ENCODE results near the gene SRRM5. TPM values are rescaled to one million over a fixed set of nuclear protein-coding genes. Genes with fewer than 3 reads are reported as not detected.
"Not testable (repeated sequence)": the region's sequence is repeated elsewhere in the genome, so short reads cannot be mapped to it uniquely, and the experiment has no call there.

SRRM5 gene
- total RNA-seq, 1 donor from 2014 or later, result 0.30 TPM

- intact Hi-C loops (cut with micrococcal nuclease), result no loop called here
- H3K27ac ChIP-seq (replicated peaks), result no peak overlapping the region
- H3K4me1 ChIP-seq, result peaks cover 59% of the 10 kb centered on the region
Observed at GRCh38 chr19:43597876-43598275, 14.0 kb upstream of the SRRM5 start.

GRCh38 chr19:43598445-43599240 lies 13.2 kb upstream of the SRRM5 start:
- no peaks in the 10 kb centered on the region for H3K9me3 ChIP-seq (replicated peaks)
- peaks cover 52% of the 10 kb centered on the region for H3K4me1 ChIP-seq
- H3K27ac ChIP-seq (replicated peaks), result no peak overlapping the region
- intact Hi-C loops (cut with micrococcal nuclease), result no loop called here
- no peaks in the 10 kb centered on the region for H3K27me3 ChIP-seq (ENCODE audit: low read depth)
- peaks cover 38% of the 10 kb centered on the region for H3K36me3 ChIP-seq
- DNase-seq, result no peak
- no peak for TF ChIP-seq CTCF (IDR thresholded peaks at IDR 0.05; ENCODE audit: borderline replicate concordance)
- H3K4me3 ChIP-seq, result no peak overlapping the region

More at GRCh38 chr19:43597876-43598275, 14.0 kb upstream of the SRRM5 start:
- no peaks in the 10 kb centered on the region for H3K9me3 ChIP-seq (replicated peaks)
- peaks cover 46% of the 10 kb centered on the region for H3K36me3 ChIP-seq
- peak overlapping the region; percentile 82 for H3K4me3 ChIP-seq
- no peaks in the 10 kb centered on the region for H3K27me3 ChIP-seq (ENCODE audit: low read depth)
- no peak for TF ChIP-seq CTCF (IDR thresholded peaks at IDR 0.05; ENCODE audit: borderline replicate concordance)
- DNase-seq, result no peak

GRCh38 chr19:43599635-43600295 lies 12.1 kb upstream of the SRRM5 start:
- DNase-seq, result no peak
- TF ChIP-seq CTCF (IDR thresholded peaks at IDR 0.05; ENCODE audit: borderline replicate concordance), result no peak
- Histone ChIP-seq H3K9me3 (replicated peaks) (no peaks in the 10 kb centered on the region), H3K4me1 (peaks cover 41% of the 10 kb centered on the region), H3K36me3 (peaks cover 30% of the 10 kb centered on the region), H3K27ac (replicated peaks) (no peak overlapping the region), H3K4me3 (no peak overlapping the region), H3K27me3 (ENCODE audit: low read depth) (no peaks in the 10 kb centered on the region)
- intact Hi-C loops (cut with micrococcal nuclease), result no loop called here

GRCh38 chr19:43600326-43600725 lies 11.6 kb upstream of the SRRM5 start:
- intact Hi-C loops (cut with micrococcal nuclease); H3K4me3 ChIP-seq: not testable (repeated sequence)

GRCh38 chr19:43605875-43606568 lies 5.9 kb upstream of the SRRM5 start:
- DNase-seq, result no peak
- H3K27ac ChIP-seq (replicated peaks), result no peak overlapping the region
- H3K27me3 ChIP-seq (ENCODE audit: low read depth), result no peaks in the 10 kb centered on the region
- peaks cover 22% of the 10 kb centered on the region for H3K36me3 ChIP-seq
- intact Hi-C loops (cut with micrococcal nuclease), result no loop called here
- H3K4me3 ChIP-seq, result no peak overlapping the region
- no peaks in the 10 kb centered on the region for H3K9me3 ChIP-seq (replicated peaks)
- H3K4me1 ChIP-seq, result peaks cover 11% of the 10 kb centered on the region
- no peak for TF ChIP-seq CTCF (IDR thresholded peaks at IDR 0.05; ENCODE audit: borderline replicate concordance)

More at GRCh38 chr19:43600326-43600725, 11.6 kb upstream of the SRRM5 start:
- peaks cover 36% of the 10 kb centered on the region for H3K4me1 ChIP-seq
- not testable (repeated sequence) for DNase-seq; H3K9me3 ChIP-seq (replicated peaks); H3K27ac ChIP-seq (replicated peaks); H3K27me3 ChIP-seq (ENCODE audit: low read depth)
- H3K36me3 ChIP-seq, result peaks cover 30% of the 10 kb centered on the region
